T-cell (primary cell): Measurements from ENCODE around the gene PMS1. TPM values are rescaled to one million over a fixed set of nuclear protein-coding genes. Genes with fewer than 3 reads are reported as not detected.
"Not testable (repeated sequence)": the region's sequence is repeated elsewhere in the genome, so short reads cannot be mapped to it uniquely, and the experiment has no call there.

Experiments
- ATAC-seq, 4 experiments: fragments of 200-7000 bp in 3 of 4; fragments of 150-1000 bp in 1 of 4; cut with Tn5 transposase; replicated peaks in 1 of 4; 1 replicate in 3 of 4; 2 replicates in 1 of 4; pipeline ENCODE4 v1.10.0; 2021; ENCODE audit warnings: moderate library complexity in 3 of 4, mild to moderate bottlenecking in 2 of 4, moderate number of reproducible peaks in 1 of 4
- CTCF ChIA-PET, 2 donors: fragments of 300-600 bp; sonication (Branson Sonifier 250); formaldehyde crosslinking; loops; one replicate each; lab custom pipeline; 2022; ENCODE audit warnings: antibody characterized with exemption in 2 of 2; lab: Charles Lee
- POLR2A ChIA-PET, 2 donors: fragments of 300-600 bp; sonication (Branson Sonifier 250); formaldehyde crosslinking; loops; one replicate each; lab custom pipeline; 2022; ENCODE audit warnings: antibody characterized with exemption in 2 of 2; lab: Charles Lee
- DNase-seq, 35 experiments: peaks; one replicate each; pipeline versions ENCODE4 v3.0.0 to v3.0.0-alpha.2; 2013 to 2023
- H3K27ac ChIP-seq: one replicate; pipeline ENCODE4 v1.5.1; 2013; ENCODE audit warnings: low read length
- H3K27me3 ChIP-seq, 2 experiments: replicated peaks in 1 of 2; 1 replicate in 1 of 2; 2 replicates in 1 of 2; pipeline versions ENCODE4 v1.6.1 to v1.7.0; 2013; ENCODE audit warnings: low read length in 1 of 2, mixed read lengths in 1 of 2; ENCODE audit not compliant: control insufficient read depth in 2 of 2, insufficient read depth in 2 of 2; ENCODE audit errors: extremely low read depth in 1 of 2
- H3K36me3 ChIP-seq, 2 donors: 1 replicate in 1 of 2; 2 replicates in 1 of 2; pipeline versions ENCODE4 v1.6.1 to v1.7.0; 2013; ENCODE audit warnings: low read length in 1 of 2; ENCODE audit not compliant: control insufficient read depth in 2 of 2, insufficient read depth in 1 of 2; ENCODE audit errors: extremely low read depth in 1 of 2
- H3K4me1 ChIP-seq, 2 experiments: 1 replicate in 1 of 2; 2 replicates in 1 of 2; pipeline versions ENCODE4 v1.6.1 to v1.7.0; 2013; ENCODE audit warnings: low read length in 2 of 2, mixed read lengths in 1 of 2; ENCODE audit not compliant: insufficient read depth in 2 of 2, control insufficient read depth in 1 of 2; ENCODE audit errors: extremely low read depth in 1 of 2
- H3K4me3 ChIP-seq, 2 donors: 1 replicate in 1 of 2; 2 replicates in 1 of 2; pipeline versions ENCODE4 v1.5.1 to v1.7.0; 2013; ENCODE audit warnings: mild to moderate bottlenecking in 2 of 2, low read length in 1 of 2, moderate library complexity in 1 of 2; ENCODE audit not compliant: control insufficient read depth in 1 of 2; ENCODE audit errors: extremely low read depth in 1 of 2
- H3K9me3 ChIP-seq: 2 replicates; pipeline ENCODE4 v1.7.0; 2013
- H3K27ac Mint-ChIP-seq, 2 donors: one replicate each; pipeline ENCODE4 v1.8.0; 2020 to 2021; ENCODE audit warnings: mild to moderate bottlenecking in 2 of 2, mixed read lengths in 2 of 2
- H3K27me3 Mint-ChIP-seq, 2 donors: one replicate each; pipeline ENCODE4 v1.8.0; 2021 to 2022; ENCODE audit warnings: mixed read lengths in 2 of 2
- H3K36me3 Mint-ChIP-seq: one replicate; pipeline ENCODE4 v1.8.0; 2021; ENCODE audit warnings: mixed read lengths
- H3K4me1 Mint-ChIP-seq, 3 donors: one replicate each; pipeline ENCODE4 v1.8.0; 2020 to 2022; ENCODE audit warnings: mixed read lengths in 3 of 3, mild to moderate bottlenecking in 1 of 3
- H3K4me3 Mint-ChIP-seq, 3 donors: one replicate each; pipeline ENCODE4 v1.8.0; 2020 to 2022; ENCODE audit warnings: mild to moderate bottlenecking in 3 of 3, mixed read lengths in 3 of 3, moderate library complexity in 3 of 3
- H3K9me3 Mint-ChIP-seq, 3 donors: one replicate each; pipeline ENCODE4 v1.8.0; 2020 to 2022; ENCODE audit warnings: mixed read lengths in 3 of 3
- WGBS: methylation state at CpG from one replicate; pipeline ENCODE4 v1.1.5; 2013; ENCODE audit warnings: missing lambda C conversion rate; ENCODE audit not compliant: insufficient coverage; 5-methylcytosine and 5-hydroxymethylcytosine counted together
- total RNA-seq, 35 experiments: library from RNA in 6 of 35; stranded (reverse) in 6 of 35; fragments of 120-200 nt in 1 of 35; gene quantifications; one replicate each; pipeline versions ENCODE4 v1.2.1 to v1.2.4 and lab custom pipeline; 2013 to 2026

The PMS1 gene
- total RNA-seq, 5 donors from 2014 or later (not counting 1 experiment from before 2014, with no cell fraction given), result 23.1 to 30.9 (median 24.8) TPM

GRCh38 chr2:189834642-189835041 is 50.4 kb downstream of the PMS1 start:
- H3K4me1 Mint-ChIP-seq, H3K9me3 Mint-ChIP-seq, H3K9me3 ChIP-seq, H3K27me3 ChIP-seq, DNase-seq, H3K4me3 Mint-ChIP-seq, H3K27me3 Mint-ChIP-seq, ATAC-seq, CTCF ChIA-PET, H3K27ac ChIP-seq, POLR2A ChIA-PET, H3K4me1 ChIP-seq, H3K27ac Mint-ChIP-seq, H3K36me3 ChIP-seq, H3K4me3 ChIP-seq: not testable (repeated sequence)
- peaks cover 32% of the 10 kb centered on the region for H3K36me3 Mint-ChIP-seq
- WGBS, result no CpG with 5 or more reads among the region's 1 CpG

- Histone ChIP-seq H3K27me3 (no peaks in the 10 kb centered on the region), H3K27ac (no peak overlapping the region), H3K36me3 (no peaks in the 10 kb centered on the region), H3K4me1 (no peaks in the 10 kb centered on the region), H3K9me3 (no peaks in the 10 kb centered on the region), H3K4me3 (no peak overlapping the region)
- POLR2A ChIA-PET, result interaction anchor here (0.6 kb wide), 5 partner anchors 22 to 1880 kb away, joined by 3 to 12 read pairs (median 6); partner anchors contain the start of gene OSGEPL1 (in 1 of the 2)
- Mint-ChIP-seq H3K4me1 (peaks cover 0 to 3% (median 0%) of the 10 kb centered on the region in 3 donors), H3K27me3 (no peaks in the 10 kb centered on the region), H3K36me3 (peaks cover 24% of the 10 kb centered on the region), H3K9me3 (no peaks in the 10 kb centered on the region), H3K27ac (no peak overlapping the region), H3K4me3 (no peak overlapping the region)
- DNase-seq (no peak), ATAC-seq (no peak)
- CTCF ChIA-PET, result interaction anchor here in 1 of 2 donors (0.6 kb wide), 4 partner anchors 8 to 1502 kb away, joined by 3 to 4 read pairs (median 3); no protein-coding TSS in a partner anchor
- WGBS, result no CpG with 5 or more reads among the region's 4 CpGs
Measured at GRCh38 chr2:189835855-189836558, 51.8 kb downstream of the PMS1 start.

- no peak for DNase-seq
- WGBS, result 100% methylated on average over 2 of the region's 4 CpGs
- Mint-ChIP-seq H3K4me1 (peaks cover 0 to 4% (median 0%) of the 10 kb centered on the region in 3 donors), H3K9me3 (no peaks in the 10 kb centered on the region), H3K36me3 (peaks cover 28% of the 10 kb centered on the region), H3K27me3 (no peaks in the 10 kb centered on the region), H3K27ac (no peak overlapping the region), H3K4me3 (no peak overlapping the region)
- Histone ChIP-seq H3K4me3 (no peak overlapping the region), H3K9me3 (no peaks in the 10 kb centered on the region), H3K27me3 (no peaks in the 10 kb centered on the region), H3K4me1 (no peaks in the 10 kb centered on the region), H3K27ac (no peak overlapping the region), H3K36me3 (no peaks in the 10 kb centered on the region)
- CTCF ChIA-PET, result no interaction called here
- POLR2A ChIA-PET, result no interaction called here
- no peak for ATAC-seq
Measured at GRCh38 chr2:189836644-189837043, 52.4 kb downstream of the PMS1 start.

- no peak for ATAC-seq
- H3K4me1 ChIP-seq, result no peaks in the 10 kb centered on the region
- no peaks in the 10 kb centered on the region for H3K9me3 Mint-ChIP-seq
- no peak overlapping the region for H3K4me3 ChIP-seq
- H3K27ac ChIP-seq, result no peak overlapping the region
- H3K36me3 ChIP-seq, result peaks cover 0 to 3% of the 10 kb centered on the region in 2 donors
- peaks cover 0 to 7% (median 4%) of the 10 kb centered on the region in 3 donors for H3K4me1 Mint-ChIP-seq
- ChIA-PET CTCF (interaction anchor here in 1 of 2 donors (0.7 kb wide), 1 partner anchor 126 kb away, joined by 5 read pairs; no protein-coding TSS in a partner anchor), POLR2A (no interaction called here)
- H3K9me3 ChIP-seq, result no peaks in the 10 kb centered on the region
- no peak overlapping the region for H3K27ac Mint-ChIP-seq
- no peak overlapping the region for H3K4me3 Mint-ChIP-seq
- no peaks in the 10 kb centered on the region for H3K27me3 ChIP-seq
- 100% methylated on average over 1 of the region's 2 CpGs for WGBS
- no peak for DNase-seq
- no peaks in the 10 kb centered on the region for H3K27me3 Mint-ChIP-seq
- H3K36me3 Mint-ChIP-seq, result peaks cover 32% of the 10 kb centered on the region
Measured at GRCh38 chr2:189837326-189837725, 53.1 kb downstream of the PMS1 start.

- Histone ChIP-seq H3K4me3 (no peak overlapping the region), H3K27me3 (no peaks in the 10 kb centered on the region), H3K4me1 (no peaks in the 10 kb centered on the region), H3K27ac (no peak overlapping the region), H3K9me3 (no peaks in the 10 kb centered on the region), H3K36me3 (peaks cover 0 to 11% of the 10 kb centered on the region in 2 donors)
- DNase-seq (no peak), ATAC-seq (no peak)
- Mint-ChIP-seq H3K9me3 (no peaks in the 10 kb centered on the region), H3K27ac (no peak overlapping the region), H3K27me3 (no peaks in the 10 kb centered on the region), H3K4me3 (no peak overlapping the region), H3K36me3 (peaks cover 41% of the 10 kb centered on the region), H3K4me1 (peaks cover 0 to 8% (median 4%) of the 10 kb centered on the region in 3 donors)
- POLR2A ChIA-PET, result no interaction called here
- CTCF ChIA-PET, result no interaction called here
Measured at GRCh38 chr2:189841019-189841418, 56.8 kb downstream of the PMS1 start.

GRCh38 chr2:189848276-189848675 is 64.0 kb downstream of the PMS1 start:
- Histone ChIP-seq H3K36me3 (peaks cover 0 to 27% of the 10 kb centered on the region in 2 donors), H3K4me1 (no peaks in the 10 kb centered on the region), H3K9me3 (no peaks in the 10 kb centered on the region), H3K27ac (no peak overlapping the region), H3K27me3 (no peaks in the 10 kb centered on the region), H3K4me3 (no peak overlapping the region)
- DNase-seq (no peak), ATAC-seq (no peak)
- 100% methylated on average over 2 of the region's 2 CpGs for WGBS
- Mint-ChIP-seq H3K27ac (no peak overlapping the region), H3K27me3 (no peaks in the 10 kb centered on the region), H3K9me3 (no peaks in the 10 kb centered on the region), H3K4me3 (no peak overlapping the region), H3K4me1 (no peaks in the 10 kb centered on the region), H3K36me3 (peaks cover 50% of the 10 kb centered on the region)
- ChIA-PET POLR2A (no interaction called here), CTCF (no interaction called here)
